RCC 7860 (cell line): ENCODE results near the gene SH3RF1.

Source experiments
- DNase-seq: peaks from one replicate; pipeline ENCODE4 v3.0.0-alpha.2; 2015; ENCODE audit warnings: low spot score
- FAIRE-seq: peaks from 2 replicates; lab custom pipeline; 2012; peaks lifted over from hg19 to GRCh38; lab: Jason Lieb, UNC

SH3RF1 gene

DNA sequence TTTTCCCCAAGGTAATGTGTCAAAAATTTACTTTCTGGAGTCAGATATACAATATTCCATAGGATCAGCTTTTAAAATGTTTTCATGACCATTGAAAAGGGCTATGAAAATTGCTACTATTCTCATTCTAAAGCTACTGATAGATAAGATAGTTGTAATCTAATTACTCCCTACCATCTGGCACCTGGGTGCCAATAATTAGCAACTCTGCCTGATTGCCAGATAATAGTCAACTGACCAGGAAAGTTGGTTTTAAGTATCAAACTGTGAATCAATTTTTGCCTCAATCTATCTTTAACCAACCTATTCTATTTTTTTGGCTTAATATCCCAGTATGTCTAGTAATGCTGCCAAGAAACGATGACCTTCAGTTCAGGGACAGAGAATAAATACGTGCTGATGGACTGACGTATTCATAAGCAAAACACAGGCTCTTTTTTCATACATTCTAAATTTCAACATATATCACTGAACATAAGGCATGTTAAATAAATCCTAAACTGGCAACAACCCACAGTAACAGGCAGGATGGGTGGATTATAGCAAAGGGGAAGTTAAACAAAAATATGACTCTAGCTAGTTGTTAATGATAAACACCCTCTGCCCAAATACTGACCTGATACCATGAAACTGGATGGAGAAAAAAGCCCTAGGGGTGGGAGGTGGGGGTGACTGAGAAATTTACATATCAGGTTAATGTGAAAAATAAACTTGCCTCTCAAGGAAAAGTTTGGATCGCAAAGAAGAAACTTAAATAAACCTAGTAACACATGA is 18.2 kb downstream of the SH3RF1 start:
- no peak for DNase-seq
- FAIRE-seq: peak; percentile 16

DNA sequence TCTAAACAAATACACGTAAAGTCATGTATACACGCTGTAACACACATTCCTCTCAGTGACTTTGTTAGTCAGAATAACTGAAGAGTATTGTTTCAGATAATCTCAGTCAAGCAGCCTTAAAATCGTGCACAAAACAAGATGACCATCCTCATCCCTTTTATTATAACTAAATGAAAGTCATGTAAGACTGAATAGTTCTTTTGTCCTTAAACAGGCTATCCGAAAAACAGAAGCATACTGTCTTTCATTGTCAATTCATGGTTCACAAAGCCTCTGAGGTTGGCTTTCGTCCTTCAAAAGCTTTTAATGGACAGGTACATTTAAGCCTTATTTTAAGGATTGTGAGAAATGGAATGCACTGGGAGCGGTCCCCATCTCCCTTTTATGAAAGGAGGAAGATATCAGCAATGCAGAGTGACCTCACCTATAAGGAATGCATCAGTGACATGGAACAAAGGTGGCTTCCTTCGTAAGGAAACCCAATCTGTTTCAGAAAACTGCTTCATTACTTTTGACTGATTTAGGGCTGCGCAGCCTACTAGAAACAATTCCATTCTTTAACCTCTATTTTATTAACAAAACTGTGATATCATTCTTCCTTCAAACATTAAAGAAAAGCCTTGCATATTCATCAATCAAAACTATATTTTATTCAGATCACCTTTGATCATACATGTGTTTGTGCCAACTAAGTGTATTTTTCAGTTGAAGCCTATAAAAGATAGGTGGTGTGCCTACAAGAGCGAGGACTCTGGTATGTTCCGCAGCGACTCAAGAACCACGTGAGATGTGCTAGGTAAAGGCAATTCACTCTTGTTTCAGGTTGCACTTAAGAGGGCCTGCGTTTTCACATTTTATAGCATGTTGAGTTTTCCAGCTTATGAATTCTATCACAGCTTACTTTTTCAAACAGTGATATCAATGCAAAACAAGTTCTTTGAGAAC is 19.2 kb downstream of the SH3RF1 start:
- peak; percentile 62 for DNase-seq
- peak; percentile 76 for FAIRE-seq

DNA sequence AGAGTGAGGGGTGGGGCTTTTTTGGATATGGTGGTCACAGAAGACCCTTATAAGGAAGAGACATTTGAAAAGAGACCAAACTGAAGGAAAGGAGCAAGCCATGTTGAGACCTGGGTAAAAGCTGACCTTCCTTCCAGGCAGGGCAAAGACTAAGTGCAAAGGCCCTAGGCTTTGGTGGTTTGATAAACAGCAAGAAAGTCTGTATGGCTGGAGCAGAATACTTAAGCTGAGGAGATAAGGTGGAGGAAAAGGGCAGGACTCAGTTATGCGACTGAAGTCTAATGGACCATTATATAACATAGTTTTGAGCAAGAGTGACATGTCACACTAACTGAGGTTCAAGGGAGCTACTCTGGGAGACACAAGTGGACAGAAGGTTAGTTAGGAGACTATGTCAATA is 20.0 kb downstream of the SH3RF1 start:
- DNase-seq (no peak), FAIRE-seq (no peak)

DNA sequence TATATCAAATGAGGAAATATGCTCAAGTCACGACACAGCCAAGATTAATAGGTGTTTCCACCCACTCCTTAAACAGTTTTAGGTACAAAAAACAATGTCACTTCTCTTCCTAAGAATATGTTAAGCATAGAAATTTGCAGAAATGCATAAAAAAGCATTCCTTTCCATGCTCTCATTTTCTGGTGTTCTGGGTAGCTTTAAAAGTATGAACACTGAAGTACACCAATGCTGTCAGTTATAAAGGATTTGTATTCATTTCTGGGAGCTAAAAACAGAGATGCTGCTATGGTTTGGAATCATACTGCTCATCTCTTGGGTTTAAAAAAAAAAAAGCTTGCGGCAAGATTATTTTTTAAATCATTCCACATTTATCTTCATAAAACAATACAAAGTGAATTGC is 20.8 kb downstream of the SH3RF1 start:
- no peak for DNase-seq
- no peak for FAIRE-seq

DNA sequence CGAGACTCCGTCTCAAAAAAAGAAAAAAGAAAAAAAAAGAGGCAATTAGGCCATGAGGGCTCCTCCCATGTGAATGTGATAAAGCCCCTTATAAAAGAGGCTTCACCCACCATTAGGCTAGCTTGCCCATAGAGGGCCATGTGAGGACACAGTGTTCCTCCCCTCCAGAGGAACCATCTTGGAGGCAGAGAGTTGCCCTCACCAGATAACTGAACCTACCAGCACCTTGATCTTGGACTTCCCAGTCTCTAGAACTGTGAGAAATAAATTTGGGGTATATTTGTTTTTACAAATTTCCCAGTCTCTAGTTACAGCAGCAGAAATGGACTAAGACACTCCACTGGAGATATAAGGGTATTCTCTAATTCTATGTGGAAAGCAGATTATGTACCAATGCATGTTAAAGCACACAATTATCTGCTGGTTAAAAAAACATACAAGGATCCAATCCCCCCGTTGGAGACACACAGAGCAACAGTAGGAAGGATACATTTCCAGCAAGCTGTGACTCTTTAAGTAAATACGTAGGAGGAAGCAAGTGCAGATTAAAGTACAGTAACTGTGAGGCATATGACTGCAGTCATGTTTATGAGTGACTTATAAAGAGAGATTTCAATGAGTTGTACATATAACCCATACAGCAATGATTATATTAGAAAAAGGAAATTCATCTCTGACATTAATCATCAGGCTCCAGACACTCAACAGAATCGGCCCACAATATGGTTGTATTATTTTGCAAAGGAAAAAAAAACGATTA is 21.4 kb downstream of the SH3RF1 start:
- FAIRE-seq (peak; percentile 95), DNase-seq (peak; percentile 91)

DNA sequence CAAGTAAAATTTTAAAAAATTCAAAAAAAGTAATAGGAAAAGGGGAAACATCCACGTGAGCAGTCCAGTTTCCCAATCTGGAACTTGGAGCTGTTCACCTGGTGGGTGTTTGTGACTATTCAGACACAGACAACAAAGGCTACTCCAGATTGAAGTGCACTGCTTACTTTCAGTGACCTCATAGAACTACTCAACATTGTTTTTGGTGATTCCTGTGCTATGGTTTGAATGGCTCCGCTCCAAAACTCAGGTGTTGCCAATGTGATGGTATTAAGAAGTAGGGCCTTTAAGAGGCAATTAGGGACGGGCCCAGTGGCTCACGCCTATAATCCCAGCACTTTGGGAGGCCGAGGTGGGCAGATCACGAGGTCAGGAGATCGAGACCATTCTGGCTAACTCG is 22.1 kb downstream of the SH3RF1 start:
- FAIRE-seq (no peak), DNase-seq (no peak)

DNA sequence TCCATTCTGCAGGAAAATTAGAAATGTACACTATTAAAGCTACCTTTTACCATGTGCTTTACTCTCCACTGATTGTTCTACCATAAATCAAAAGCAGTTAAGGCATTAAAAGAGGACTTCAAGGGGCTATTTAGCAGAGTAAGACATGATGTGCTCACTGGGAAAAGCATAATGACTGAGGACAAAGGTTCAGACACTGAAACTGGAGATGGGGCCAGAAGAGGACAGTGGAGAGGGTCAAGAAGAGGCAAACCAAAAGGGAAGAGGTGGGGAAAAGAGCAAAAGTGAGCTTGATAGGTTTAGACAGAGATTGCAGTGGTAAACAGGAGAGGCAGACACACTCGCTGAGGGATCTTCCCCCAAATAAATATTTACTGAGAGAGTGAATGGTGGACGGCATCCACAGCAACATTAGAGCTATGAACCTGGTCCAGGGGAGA is 23.8 kb downstream of the SH3RF1 start:
- no peak for FAIRE-seq
- no peak for DNase-seq

DNA sequence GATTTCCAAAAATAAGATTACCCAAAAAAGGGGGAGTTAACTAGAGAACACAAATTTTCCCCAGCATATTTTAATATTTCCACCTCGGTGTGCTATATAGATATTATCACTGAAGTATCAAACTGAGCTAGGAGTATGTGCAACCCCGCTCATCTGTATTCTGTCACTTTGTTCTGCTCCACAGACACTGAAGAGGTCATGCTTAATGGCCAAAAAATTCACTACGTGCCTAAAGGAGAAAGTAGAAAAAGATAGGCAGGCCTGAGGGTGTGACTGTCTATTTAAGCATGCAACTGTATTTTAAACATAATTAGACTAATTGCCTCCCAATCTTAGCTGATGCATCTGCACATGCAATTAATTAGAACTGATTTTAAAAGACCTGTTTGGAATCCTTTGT is 24.5 kb downstream of the SH3RF1 start:
- DNase-seq: no peak
- peak; percentile 21 for FAIRE-seq

DNA sequence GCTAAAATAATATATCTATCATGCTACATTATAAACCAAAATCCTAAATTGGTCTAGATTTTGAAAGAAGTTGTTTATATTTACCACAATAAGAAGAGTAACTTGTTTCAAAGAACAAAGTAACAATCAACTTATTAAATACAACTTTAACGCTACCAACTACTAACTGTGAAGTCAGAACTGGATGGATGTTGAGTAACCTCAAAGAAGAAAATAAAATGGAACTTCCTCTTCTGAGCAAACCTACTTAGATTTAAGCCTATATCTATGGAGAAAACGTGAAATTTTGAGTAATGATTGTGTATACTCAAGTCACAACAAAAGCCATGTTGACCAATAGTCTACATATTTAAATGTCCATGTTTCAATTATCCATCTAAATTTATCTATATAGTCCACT is 25.7 kb downstream of the SH3RF1 start:
- no peak for DNase-seq
- FAIRE-seq: no peak

DNA sequence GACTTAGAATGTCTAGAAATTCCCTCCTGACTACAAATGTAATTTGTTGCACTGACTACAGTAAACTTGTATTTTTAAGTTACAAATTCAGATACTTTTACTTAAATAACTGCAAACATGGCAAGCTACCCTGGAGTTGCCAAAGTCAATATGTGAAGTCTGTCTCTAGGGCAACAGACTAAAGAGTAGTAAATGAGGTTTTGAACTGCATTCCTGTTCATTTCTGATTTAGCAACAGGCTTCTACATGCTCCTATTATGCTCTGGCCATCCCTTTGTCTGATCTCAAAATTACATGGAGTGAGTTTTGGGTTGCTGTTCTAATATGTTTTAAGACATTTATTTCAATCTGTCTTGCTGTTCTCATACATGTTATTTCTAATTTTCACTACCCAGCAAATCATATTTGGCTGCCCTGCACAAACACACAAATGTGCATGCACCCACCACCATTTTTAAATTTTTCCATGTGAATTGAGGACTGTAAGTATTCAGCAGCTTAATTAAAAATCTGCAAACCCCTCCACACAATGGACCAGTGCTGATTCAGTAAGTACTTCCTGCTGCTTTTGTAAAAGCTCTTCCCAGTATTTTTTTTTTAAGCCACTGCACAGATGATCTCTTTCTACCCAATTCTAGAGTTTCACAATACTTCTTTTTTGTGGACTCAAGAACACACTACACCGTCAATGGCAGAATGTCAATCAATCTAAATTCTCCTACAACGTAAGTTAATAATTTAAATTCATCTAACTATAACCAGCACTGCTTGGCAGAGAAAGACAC is 26.7 kb downstream of the SH3RF1 start:
- DNase-seq (no peak), FAIRE-seq (no peak)

DNA sequence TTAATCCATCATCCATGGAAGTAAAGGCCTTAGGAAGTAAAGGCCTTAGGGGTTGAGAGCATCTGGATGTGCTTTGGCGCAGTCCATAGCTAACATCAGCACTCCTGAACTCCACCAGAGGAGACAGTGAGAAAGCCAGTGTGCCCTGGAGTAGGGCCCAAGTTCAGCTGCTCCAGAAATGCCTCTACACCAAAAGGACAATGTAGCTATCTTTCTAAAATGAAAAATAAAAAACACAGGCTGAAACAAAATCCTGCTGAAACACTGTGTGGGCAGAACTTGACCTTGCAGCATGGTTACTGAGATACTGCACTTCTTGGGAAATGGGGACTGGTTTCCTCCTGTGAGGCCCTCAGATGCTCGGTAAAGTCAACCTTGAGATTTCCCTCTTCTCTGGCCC is 29.3 kb downstream of the SH3RF1 start:
- DNase-seq (no peak), FAIRE-seq (no peak)

DNA sequence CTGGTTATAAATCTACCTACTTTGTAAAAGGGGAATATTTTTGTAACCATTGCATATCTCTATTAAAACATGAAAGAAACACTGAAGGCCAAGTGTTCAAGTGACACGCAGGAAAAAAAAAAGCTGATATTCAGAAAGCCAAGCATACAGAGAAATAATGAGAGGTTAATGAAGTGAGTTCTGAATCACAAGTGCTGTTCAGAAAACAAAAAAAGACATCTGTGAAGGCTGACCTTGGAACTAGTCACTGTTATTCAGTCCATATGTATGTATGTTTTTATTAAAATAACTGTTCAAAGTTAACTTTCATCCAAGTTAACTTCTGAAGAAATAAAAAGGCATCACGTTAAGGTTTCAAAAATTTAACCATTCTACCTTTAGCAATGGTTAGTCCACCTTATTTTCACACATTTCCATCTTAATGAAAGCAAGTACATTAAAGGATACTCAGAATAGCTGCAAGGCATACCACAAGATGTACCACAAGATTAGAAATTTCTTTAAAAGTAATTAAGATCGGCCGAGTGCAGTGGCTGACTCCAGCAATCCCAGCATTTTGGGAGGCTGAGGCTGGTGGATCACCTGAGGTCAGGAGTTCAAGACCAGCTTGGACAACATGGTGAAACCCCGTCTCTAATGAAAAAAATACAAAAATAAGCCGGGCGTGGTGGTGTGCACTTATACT is 31.4 kb downstream of the SH3RF1 start:
- FAIRE-seq (no peak), DNase-seq (no peak)

DNA sequence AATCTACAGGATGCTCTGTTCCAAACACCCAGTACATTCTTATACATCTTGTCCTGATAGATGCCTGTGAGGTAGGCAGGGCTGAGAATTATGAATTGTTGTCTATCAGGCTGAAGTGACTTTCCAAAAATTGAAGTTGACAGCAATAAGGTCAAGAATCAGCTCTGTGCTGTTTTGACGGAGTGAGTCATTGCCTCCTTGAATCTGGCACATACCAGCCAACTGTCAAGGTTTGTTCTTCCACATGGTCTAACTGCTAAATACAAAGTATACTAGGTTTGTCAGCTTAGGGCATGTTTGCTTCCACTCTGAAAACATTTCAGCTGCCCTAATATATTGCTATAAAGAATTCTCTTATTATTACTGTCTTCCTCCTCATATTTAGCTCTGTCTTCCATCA is 32.3 kb downstream of the SH3RF1 start:
- no peak for DNase-seq
- FAIRE-seq: no peak

DNA sequence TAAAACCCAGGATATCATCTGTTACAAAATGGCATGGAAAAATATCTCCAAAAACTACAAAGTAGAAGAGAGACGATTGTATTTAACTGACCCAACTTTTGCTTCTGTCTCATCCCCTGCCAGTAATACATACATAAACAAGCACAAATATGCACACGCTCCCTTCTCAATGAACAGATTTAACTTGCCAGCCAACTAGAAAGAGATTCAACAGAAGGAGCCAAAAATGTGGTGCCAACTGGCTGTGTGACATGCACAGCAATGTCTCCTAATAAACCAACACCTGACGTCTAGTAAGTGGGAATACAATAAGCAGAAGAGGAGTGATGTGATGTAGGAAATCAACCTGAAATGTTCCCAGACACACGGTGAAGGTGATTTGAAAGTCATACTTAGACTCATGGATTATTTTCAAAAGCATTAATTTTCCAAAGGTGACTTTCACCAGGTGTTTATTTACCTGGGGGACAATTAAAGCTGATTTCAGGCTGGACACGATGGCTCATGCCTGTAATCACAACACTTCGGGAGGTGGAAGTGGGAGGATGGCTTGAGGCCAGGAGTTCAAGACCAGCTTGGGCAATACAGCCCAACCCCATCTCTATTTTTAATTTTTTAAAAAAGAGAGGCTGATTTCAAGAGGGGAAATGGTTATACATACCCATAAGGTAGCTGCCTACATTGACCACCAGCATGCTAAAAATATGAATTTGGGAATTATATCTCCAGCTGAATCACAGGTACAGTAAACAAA is 33.7 kb downstream of the SH3RF1 start:
- DNase-seq (no peak), FAIRE-seq (no peak)

DNA sequence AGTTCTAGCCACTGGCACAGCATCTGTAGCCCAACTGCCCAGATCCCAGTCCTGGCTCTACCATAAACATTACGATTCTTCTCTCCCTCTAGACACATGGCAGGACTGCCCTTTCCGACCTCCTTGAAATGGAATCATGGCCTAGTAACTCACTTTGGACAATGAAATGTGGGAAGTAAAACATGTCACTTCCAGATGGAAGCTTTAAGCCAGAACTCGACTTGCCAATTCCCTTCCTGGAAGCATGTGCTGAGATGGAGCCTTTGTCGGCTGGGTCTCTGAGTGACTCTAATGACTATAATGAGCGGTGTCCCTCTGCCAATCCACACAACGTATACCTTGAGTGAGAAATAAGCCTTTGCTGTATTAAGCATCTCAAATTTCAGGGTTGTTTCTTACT is 34.7 kb downstream of the SH3RF1 start:
- DNase-seq (no peak), FAIRE-seq (no peak)

DNA sequence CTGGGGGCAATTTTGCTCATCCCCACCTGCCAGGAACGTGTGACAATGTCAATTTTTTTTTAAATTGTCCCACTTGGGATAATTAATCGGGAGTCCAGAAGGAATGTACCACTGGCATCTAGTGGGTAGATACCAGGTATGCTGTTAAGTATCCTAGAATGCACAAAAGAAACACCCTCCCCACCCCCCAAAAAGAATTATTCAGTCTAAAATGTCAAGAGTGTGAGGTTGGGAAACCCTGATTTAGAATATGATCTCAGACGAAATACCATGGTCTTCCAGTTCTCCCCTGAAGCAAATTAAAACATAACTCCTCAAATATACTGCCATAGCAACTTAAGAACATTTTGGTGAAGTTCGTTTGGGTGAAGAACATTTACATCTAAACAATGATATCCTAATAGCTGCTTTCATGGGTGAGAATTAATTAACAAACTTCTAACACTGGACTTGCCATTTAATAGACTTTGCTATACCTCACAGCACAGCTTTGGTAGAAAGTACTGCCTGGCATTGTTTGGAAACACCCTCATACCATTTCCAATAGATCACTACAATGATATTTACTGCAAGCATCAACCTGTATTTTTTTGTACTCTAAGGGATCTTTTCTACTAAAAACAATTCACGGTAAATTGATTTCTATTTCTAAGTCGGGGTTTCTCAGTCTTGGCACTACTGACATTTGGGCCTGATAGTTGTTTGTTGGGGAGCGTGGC is 36.5 kb downstream of the SH3RF1 start:
- FAIRE-seq: no peak

DNA sequence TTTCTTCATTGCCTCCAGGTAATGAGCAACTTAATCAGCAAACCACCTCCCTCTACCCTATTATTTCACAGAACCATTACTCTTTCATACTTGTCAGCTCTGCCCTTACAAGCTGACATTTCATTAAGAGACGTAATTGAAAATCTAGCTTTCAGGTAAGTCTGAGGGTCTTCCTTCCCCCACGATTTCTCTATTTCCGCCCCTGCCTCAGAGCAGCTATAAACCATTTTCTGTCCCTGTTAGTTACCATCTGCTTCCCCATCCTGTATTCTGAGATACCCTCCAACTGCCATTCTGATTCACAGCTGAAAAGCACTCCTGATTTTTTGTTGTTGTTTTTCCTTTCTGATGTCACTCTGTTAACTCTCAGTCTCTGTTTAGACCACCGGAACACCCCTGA is 37.1 kb downstream of the SH3RF1 start:
- DNase-seq (no peak), FAIRE-seq (no peak)

More for the DNA sequence above, 36.5 kb downstream of the SH3RF1 start:
- DNase-seq: no peak

DNA sequence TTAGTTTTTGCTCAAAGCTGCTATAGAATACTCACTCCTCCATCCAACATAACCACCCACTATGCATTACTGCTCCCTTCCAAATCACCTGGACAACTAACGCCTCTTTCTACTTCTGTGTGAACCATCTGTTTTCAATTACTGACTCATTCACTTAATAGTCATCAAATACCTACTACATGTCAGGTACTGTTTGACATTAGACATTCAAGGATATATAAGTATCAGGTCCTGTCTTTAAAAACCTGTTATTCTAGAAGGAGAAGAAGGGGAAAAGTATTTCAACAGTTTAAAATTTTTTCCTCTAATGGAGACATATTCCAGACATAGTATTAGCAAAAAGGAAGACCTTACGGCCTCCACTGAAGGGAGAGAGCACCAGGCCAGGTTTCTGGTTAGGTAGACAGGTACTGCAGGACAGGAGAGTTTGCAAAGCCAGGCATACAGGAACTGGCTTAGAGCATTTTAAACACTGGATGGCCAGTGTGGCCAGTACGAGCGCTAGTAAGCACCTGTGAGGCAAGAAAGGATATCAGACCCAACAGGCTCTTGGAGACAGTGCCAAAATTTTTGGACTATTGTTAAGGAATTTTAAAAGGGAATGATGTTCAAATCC is 39.0 kb downstream of the SH3RF1 start:
- no peak for FAIRE-seq
- no peak for DNase-seq
